HEK293 (cell line): ENCODE measurements around the gene C19orf47.

Experiments used
- CTCF ChIA-PET: fragments of 350-600 bp; formaldehyde crosslinking; extraction: SDS; loops from one replicate; lab custom pipeline; 2021; ENCODE audit warnings: antibody characterized with exemption; lab: Yijun Ruan, JAX
- POLR2A ChIA-PET: fragments of 300-600 bp; formaldehyde crosslinking; extraction: SDS; loops from one replicate; lab custom pipeline; 2020; ENCODE audit warnings: antibody characterized with exemption, inconsistent platforms; lab: Yijun Ruan, JAX
- H3K27ac ChIP-seq: fragments of 200-500 bp; sonication (Bioruptor generic); 2 replicates; pipeline ENCODE4 v1.5.1; 2014; ENCODE audit warnings: low read depth, low read length, control low read depth, inconsistent platforms; ENCODE audit errors: extremely low read depth
- H3K36me3 ChIP-seq, 2 experiments: fragments of 200-500 bp in 1 of 2; sonication (Bioruptor generic) in 1 of 2; 1 replicate in 1 of 2; 2 replicates in 1 of 2; pipeline ENCODE4 v1.5.1; 2014 to 2017; ENCODE audit warnings: inconsistent platforms in 2 of 2, low read length in 2 of 2; ENCODE audit not compliant: control insufficient read depth in 2 of 2, insufficient read depth in 1 of 2
- H3K4me1 ChIP-seq: fragments of 200-500 bp; sonication (Bioruptor generic); 2 replicates; pipeline ENCODE4 v1.5.1; 2014; ENCODE audit warnings: mild to moderate bottlenecking, low read length, inconsistent platforms; ENCODE audit not compliant: control insufficient read depth, insufficient read depth
- H3K4me3 ChIP-seq: 2 replicates; pipeline ENCODE4 v1.5.1; 2011; ENCODE audit warnings: low read depth, mild to moderate bottlenecking, control low read depth, low read length, moderate library complexity
- H3K9me3 ChIP-seq: fragments of 200-500 bp; sonication (Bioruptor generic); 2 replicates; pipeline ENCODE4 v1.5.1; 2014; ENCODE audit warnings: low read depth, low read length, inconsistent platforms; ENCODE audit not compliant: control insufficient read depth, insufficient read depth
- ATF2 ChIP-seq: fragments of 450-650 bp; formaldehyde crosslinking; IDR thresholded peaks from 2 replicates; pipeline ENCODE4 v1.5.1; 2016; ENCODE audit warnings: missing biosample characterization, missing genetic modification characterization, low read depth
- EGR2 ChIP-seq: fragments of 450-650 bp; formaldehyde crosslinking; IDR thresholded peaks from 2 replicates; pipeline ENCODE4 v1.5.1; 2016; ENCODE audit warnings: low read depth, missing biosample characterization, missing genetic modification characterization
- GLI2 ChIP-seq: fragments of 450-650 bp; formaldehyde crosslinking; IDR thresholded peaks from 2 replicates; pipeline ENCODE4; 2017; ENCODE audit warnings: missing biosample characterization, missing genetic modification characterization, low read depth, borderline replicate concordance
- GLIS1 ChIP-seq: fragments of 450-650 bp; formaldehyde crosslinking; IDR thresholded peaks from 2 replicates; pipeline ENCODE4 v1.5.1; 2016; ENCODE audit warnings: missing biosample characterization, missing genetic modification characterization
- HOXA7 ChIP-seq: sonication (generic); formaldehyde crosslinking; IDR thresholded peaks from 2 replicates; pipeline ENCODE4 v1.8.1; 2022; ENCODE audit warnings: missing genetic modification reagents, borderline replicate concordance
- HOXC10 ChIP-seq: sonication (generic); formaldehyde crosslinking; IDR thresholded peaks from 2 replicates; pipeline ENCODE4 v1.8.1; 2023; ENCODE audit warnings: mild to moderate bottlenecking, missing genetic modification reagents
- MZF1 ChIP-seq: fragments of 450-650 bp; formaldehyde crosslinking; IDR thresholded peaks from 2 replicates; pipeline ENCODE4 v1.5.1; 2017; ENCODE audit warnings: missing biosample characterization, missing genetic modification characterization, borderline replicate concordance
- OVOL3 ChIP-seq: fragments of 450-650 bp; formaldehyde crosslinking; IDR thresholded peaks from 2 replicates; pipeline ENCODE4 v1.5.1; 2016; ENCODE audit warnings: missing biosample characterization, missing genetic modification characterization
- SALL2 ChIP-seq: fragments of 450-650 bp; formaldehyde crosslinking; IDR thresholded peaks from 2 replicates; pipeline ENCODE4 v1.5.0; 2017; ENCODE audit warnings: missing biosample characterization, mild to moderate bottlenecking, missing genetic modification characterization, borderline replicate concordance
- TCF7L2 ChIP-seq: IDR thresholded peaks from 2 replicates; pipeline ENCODE4 v1.6.1; 2011; ENCODE audit warnings: low read depth, mild to moderate bottlenecking, inconsistent platforms, low read length, moderate library complexity, borderline replicate concordance
- ZIC2 ChIP-seq: fragments of 450-650 bp; formaldehyde crosslinking; IDR thresholded peaks from 2 replicates; pipeline ENCODE4 v1.5.1; 2016; ENCODE audit warnings: missing biosample characterization, missing genetic modification characterization
- ZNF112 ChIP-seq: fragments of 450-650 bp; formaldehyde crosslinking; IDR thresholded peaks from 2 replicates; pipeline ENCODE4 v1.5.0; 2017; ENCODE audit warnings: missing biosample characterization, missing genetic modification characterization
- ZNF16 ChIP-seq: fragments of 450-650 bp; formaldehyde crosslinking; IDR thresholded peaks from 2 replicates; pipeline ENCODE4 v1.5.1; 2016; ENCODE audit warnings: low read depth, missing biosample characterization, missing genetic modification characterization
- ZNF416 ChIP-seq: fragments of 450-650 bp; formaldehyde crosslinking; IDR thresholded peaks from 2 replicates; pipeline ENCODE4 v1.5.1; 2016; ENCODE audit warnings: missing biosample characterization, missing genetic modification characterization
- ZNF530 ChIP-seq: fragments of 450-650 bp; formaldehyde crosslinking; IDR thresholded peaks from 2 replicates; pipeline ENCODE4 v1.5.1; 2016; ENCODE audit warnings: low read depth, missing biosample characterization, missing genetic modification characterization
- ZNF548 ChIP-seq: fragments of 450-650 bp; formaldehyde crosslinking; IDR thresholded peaks from 2 replicates; pipeline ENCODE4 v1.5.1; 2016; ENCODE audit warnings: missing biosample characterization, missing genetic modification characterization
- ZNF76 ChIP-seq: fragments of 450-650 bp; formaldehyde crosslinking; IDR thresholded peaks from 2 replicates; pipeline ENCODE4; 2016; ENCODE audit warnings: low read depth, missing biosample characterization, missing genetic modification characterization, borderline replicate concordance
- ZNF777 ChIP-seq: fragments of 450-650 bp; formaldehyde crosslinking; IDR thresholded peaks from 2 replicates; pipeline ENCODE4 v1.5.1; 2017; ENCODE audit warnings: missing biosample characterization, missing genetic modification characterization, borderline replicate concordance
- ZXDB ChIP-seq: fragments of 450-650 bp; formaldehyde crosslinking; IDR thresholded peaks from 2 replicates; pipeline ENCODE4 v1.5.1; 2016; ENCODE audit warnings: missing biosample characterization, missing genetic modification characterization

C19orf47 gene

GRCh38 chr19:40323705-40324104 is 24.5 kb downstream of the C19orf47 start:
- Histone ChIP-seq H3K36me3 (peaks cover 88 to 99% of the 10 kb centered on the region in 2 experiments), H3K4me1 (no peaks in the 10 kb centered on the region; the same call in 1 of the 2 replicates), H3K27ac (no peak overlapping the region)
- POLR2A ChIA-PET = no interaction called here
- TF ChIP-seq OVOL3 (tag by site-specific recombination) (no peak), GLIS1 (tag by site-specific recombination) (peak; percentile 68), EGR2 (tag by site-specific recombination) (no peak)
- TF ChIP-seq, all 188 proteins: peak for 1
- CTCF ChIA-PET = interaction anchor here (0.7 to 1.0 kb wide), 2 partner anchors 18 to 279 kb away, joined by 3 to 8 read pairs; no protein-coding TSS in a partner anchor
- Histone ChIP-seq H3K9me3 (no peaks in the 10 kb centered on the region), H3K4me3 (no peak overlapping the region)

GRCh38 chr19:40322951-40323615 is 25.1 kb downstream of the C19orf47 start:
- H3K4me1 ChIP-seq = no peaks in the 10 kb centered on the region; the same call in 1 of the 2 replicates
- H3K9me3 ChIP-seq = no peaks in the 10 kb centered on the region
- no peak overlapping the region for H3K4me3 ChIP-seq
- POLR2A ChIA-PET = interaction anchor here (0.8 to 1.5 kb wide), 2 partner anchors 16 to 25 kb away, joined by 3 to 4 read pairs; partner anchors contain the start of genes C19orf47 and PLD3
- no peak overlapping the region for H3K27ac ChIP-seq
- peak; percentile 5; the same call in 1 of the 2 replicates for TF ChIP-seq ZIC2 (tag by site-specific recombination)
- no peak for TF ChIP-seq HOXA7 (CRISPR knock-in tag)
- H3K36me3 ChIP-seq = peaks cover 88 to 99% of the 10 kb centered on the region in 2 experiments
- CTCF ChIA-PET = interaction anchor here (0.7 to 2.1 kb wide), 2 partner anchors 9 to 18 kb away, joined by 3 to 15 read pairs; no protein-coding TSS in a partner anchor

- POLR2A ChIA-PET = interaction anchor here (0.8 to 1.5 kb wide), 2 partner anchors 17 to 26 kb away, joined by 3 to 4 read pairs; partner anchors contain the start of genes C19orf47 and PLD3
These were observed 26.0 kb downstream of the C19orf47 start for GRCh38 chr19:40322271-40322610.

GRCh38 chr19:40321566-40322270 is 26.5 kb downstream of the C19orf47 start:
- TF ChIP-seq ZNF112 (tag by site-specific recombination) (no peak), ZXDB (no peak), ZNF777 (no peak), ATF2 (tag by site-specific recombination) (no peak), ZNF548 (no peak), TCF7L2 (no peak), ZNF16 (tag by site-specific recombination) (no peak), ZNF76 (tag by site-specific recombination) (no peak), SALL2 (no peak), ZNF416 (tag by site-specific recombination) (no peak)
- Histone ChIP-seq H3K4me3 (no peak overlapping the region), H3K27ac (no peak overlapping the region), H3K9me3 (no peaks in the 10 kb centered on the region), H3K4me1 (no peaks in the 10 kb centered on the region), H3K36me3 (peaks cover 88 to 99% of the 10 kb centered on the region in 2 experiments)
- ChIA-PET POLR2A (interaction anchor here (1.5 kb wide), 1 partner anchor 27 kb away, joined by 4 read pairs; the partner anchor contains the start of genes C19orf47 and PLD3), CTCF (interaction anchor here (0.7 to 2.1 kb wide), 2 partner anchors 16 to 1032 kb away, joined by 3 to 15 read pairs; partner anchors contain the start of gene TGFB1)

More at GRCh38 chr19:40322271-40322610, 26.0 kb downstream of the C19orf47 start:
- Histone ChIP-seq H3K4me1 (no peaks in the 10 kb centered on the region; the same call in 1 of the 2 replicates), H3K4me3 (no peak overlapping the region), H3K9me3 (no peaks in the 10 kb centered on the region), H3K36me3 (peaks cover 85 to 99% of the 10 kb centered on the region in 2 experiments), H3K27ac (no peak overlapping the region)
- TF ChIP-seq MZF1 (tag by site-specific recombination) (no peak), GLI2 (tag by site-specific recombination) (no peak), ZNF530 (no peak), HOXC10 (CRISPR knock-in tag) (no peak)
- CTCF ChIA-PET = interaction anchor here (0.7 to 2.1 kb wide), 2 partner anchors 8 to 17 kb away, joined by 3 to 15 read pairs; no protein-coding TSS in a partner anchor
